ENCODE measurements around the gene PIBF1. TPM values are rescaled to one million over a fixed set of nuclear protein-coding genes. Genes with fewer than 3 reads are reported as not detected.

The PIBF1 gene
- total and polyA plus RNA-seq, 2 of the 4 experiments (the other 2 are of a cell fraction), result 5.1 to 13.3 TPM

- peak overlapping the region; percentile 86 for H2AFZ ChIP-seq (replicated peaks; ENCODE audit: low read length, poor library complexity)
- no TSS peak for BruUV-seq (replicated peaks)
- dilution Hi-C loops (cut with HindIII; ENCODE audit: low sequenced_read_pairs, unreplicated experiment) (no loop called here), intact Hi-C loops (cut with micrococcal nuclease) (loop anchor here (5.0 kb wide), 1 partner anchor 77 kb away; no protein-coding TSS in a partner anchor), in situ Hi-C loops (cut with MboI; ENCODE audit: low sequenced_read_pairs) (no loop called here)
- H3K23ac ChIP-seq (ENCODE audit: low read depth, low read length), result peak overlapping the region; percentile 57
- peaks cover 5% of the 10 kb centered on the region for H3K36me3 ChIP-seq (ENCODE audit: control insufficient read depth, insufficient read depth, low read length)
- peak overlapping the region; percentile 59; the same call in 1 of the 2 replicates for H4K91ac ChIP-seq (ENCODE audit: insufficient read depth, low read depth, low read length)
- H3K4me1 ChIP-seq (ENCODE audit: control insufficient read depth, insufficient read depth, low read length), result peaks cover 5% of the 10 kb centered on the region
- no peaks in the 10 kb centered on the region for H4K20me1 ChIP-seq (ENCODE audit: insufficient read depth, low read length)
- no peak overlapping the region for H4K5ac ChIP-seq (ENCODE audit: low read depth, low read length)
- H3K9ac ChIP-seq (ENCODE audit: low read depth, low read length), result peak overlapping the region; percentile 52
- peaks cover 15 to 24% of the 10 kb centered on the region in 2 experiments for H3K79me1 ChIP-seq (ENCODE audit: low read depth in 1 of 2, low read length in 2 of 2)
- H3K4ac ChIP-seq (ENCODE audit: low read depth, low read length), result peak overlapping the region; percentile 53
- H3K9me3 ChIP-seq (ENCODE audit: control insufficient read depth, insufficient read depth, low read length), result no peaks in the 10 kb centered on the region
- peak overlapping the region; percentile 66 for H2BK120ac ChIP-seq (ENCODE audit: low read depth, low read length)
- H2AK9ac ChIP-seq (replicated peaks; ENCODE audit: low read depth, low read length, poor library complexity), result peak overlapping the region; percentile 14
- peak overlapping the region; percentile 32; the same call in 1 of the 2 replicates for H3K56ac ChIP-seq (ENCODE audit: extremely low read depth, insufficient read depth, low read length)
- peak; percentile 82 for DNase-seq
- H3K18ac ChIP-seq (ENCODE audit: low read depth, low read length), result peak overlapping the region; percentile 75
- no peaks in the 10 kb centered on the region for H3K9me1 ChIP-seq (ENCODE audit: insufficient read depth, low read length)
- peak overlapping the region; percentile 97 for H3K4me2 ChIP-seq (ENCODE audit: low read depth, low read length)
- no peaks in the 10 kb centered on the region for H3K27me3 ChIP-seq (ENCODE audit: control insufficient read depth, insufficient read depth, low read length)
- 0% methylated on average over 8 of the region's 26 CpGs; no CpG with 5 or more reads in 1 of the 2 experiments for WGBS, 2 experiments (ENCODE audit: extremely low coverage in 2 of 2, insufficient read length in 1 of 2)
- H2AK5ac ChIP-seq (ENCODE audit: low read depth, low read length), result no peak overlapping the region
- H4K8ac ChIP-seq (ENCODE audit: low read depth in 2 of 2, low read length in 2 of 2), result peak overlapping the region in 1 of 2 experiments; percentile 57; a peak in 2 of 4 replicates
- peak overlapping the region; percentile 91 for H3K4me3 ChIP-seq (ENCODE audit: insufficient read depth, low read depth, low read length)
- 0 out of 2 replicates have a peak overlapping the region, but pooled peaks have one; percentile 51 for H3K14ac ChIP-seq (replicated peaks; ENCODE audit: low read depth, low read length)
- peak overlapping the region; percentile 76 for H2BK5ac ChIP-seq (ENCODE audit: low read depth, low read length, poor library complexity, severe bottlenecking)
- H3K27ac ChIP-seq (ENCODE audit: insufficient read depth, low read length), result peak overlapping the region; percentile 13; the same call in 1 of the 2 replicates
- peak overlapping the region; percentile 26; the same call in 1 of the 3 replicates for H2BK15ac ChIP-seq (ENCODE audit: low read depth, low read length)
- peak; percentile 3; the same call in 1 of the 2 replicates for ATAC-seq (ENCODE audit: low read depth)
- ChIA-PET CTCF (interaction anchor here (0.6 to 1.0 kb wide), 4 partner anchors 8 to 1777 kb away, joined by 3 read pairs; no protein-coding TSS in a partner anchor), POLR2A (ENCODE audit: unreplicated experiment) (interaction anchor here (0.6 kb wide), 1 partner anchor 98 kb away, joined by 3 read pairs; no protein-coding TSS in a partner anchor)
- peak overlapping the region; percentile 22; the same call in 1 of the 2 replicates for H2BK20ac ChIP-seq (ENCODE audit: low read depth, low read length)
- no peak for TF ChIP-seq MAZ (IDR thresholded peaks at IDR 0.05; ENCODE audit: borderline replicate concordance, low read depth, low read length)
- no peak for TF ChIP-seq RFX5 (IDR thresholded peaks at IDR 0.05; ENCODE audit: low read depth, low read length)
- 0 out of 2 replicates have a peak, but pooled peaks have one; percentile 3 for TF ChIP-seq FOS (IDR thresholded peaks at IDR 0.05; ENCODE audit: low read depth, low read length)
- no peak for TF ChIP-seq CHD1 (IDR thresholded peaks at IDR 0.05; ENCODE audit: low read depth, low read length)
- peak; percentile 8; the same call in 1 of the 2 replicates for TF ChIP-seq SMC3 (IDR thresholded peaks at IDR 0.05; ENCODE audit: low read depth, low read length)
- TF ChIP-seq RAD21 (IDR thresholded peaks at IDR 0.05; ENCODE audit: low read length), result 0 out of 2 replicates have a peak, but pooled peaks have one; percentile 6
- TF ChIP-seq MAFK (IDR thresholded peaks at IDR 0.05; ENCODE audit: low read depth, low read length), result 0 out of 2 replicates have a peak, but pooled peaks have one; percentile 5
- no peak for TF ChIP-seq CEBPB (IDR thresholded peaks at IDR 0.05; ENCODE audit: low read depth, low read length)
- TF ChIP-seq RCOR1 (IDR thresholded peaks at IDR 0.05; ENCODE audit: insufficient replicate concordance, low read length), result no peak
- TF ChIP-seq USF2 (IDR thresholded peaks at IDR 0.05; ENCODE audit: low read depth, low read length), result no peak
- no peak for TF ChIP-seq ELK1 (IDR thresholded peaks at IDR 0.05; ENCODE audit: borderline replicate concordance, low read depth, low read length)
- peak; percentile 8; the same call in 1 of the 2 replicates for TF ChIP-seq NFE2L2 (IDR thresholded peaks at IDR 0.05; ENCODE audit: low read depth, low read length)
These were observed 278.6 kb downstream of the PIBF1 start for GRCh38 chr13:73060251-73061160.

Data from IMR-90 (cell line).